HL-60/S4 (cell line): Measurements from ENCODE around the gene FASN.

Experiments used
- in situ Hi-C: fragments of 300-500 bp; cut with MboI; formaldehyde crosslinking; loops from 2 replicates; pipeline ENCODE4 v1.14.3; 2022; ENCODE audit warnings: low sequenced_read_pairs

The FASN gene

DNA sequence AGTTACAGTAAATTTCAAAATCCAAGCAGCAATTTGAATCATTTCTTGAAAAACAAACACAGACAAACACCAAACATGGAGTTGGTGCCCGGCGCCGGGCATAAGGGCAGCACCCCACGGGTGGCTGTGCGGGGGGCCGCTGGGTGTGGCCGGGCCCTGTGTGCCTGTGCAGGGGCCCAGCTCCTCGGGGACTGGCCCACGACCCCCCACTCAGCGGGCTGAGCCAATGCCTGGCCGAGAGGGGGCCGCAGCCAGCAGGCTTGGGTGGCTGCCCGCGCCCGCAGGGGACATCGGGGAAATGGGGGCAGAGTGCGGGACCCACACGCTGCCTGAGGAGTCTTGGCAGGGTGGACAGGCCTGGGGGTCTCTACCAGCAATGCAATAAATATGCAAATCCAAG, 19.6 kb downstream of the FASN start:
- in situ Hi-C loops, result no loop called here

DNA sequence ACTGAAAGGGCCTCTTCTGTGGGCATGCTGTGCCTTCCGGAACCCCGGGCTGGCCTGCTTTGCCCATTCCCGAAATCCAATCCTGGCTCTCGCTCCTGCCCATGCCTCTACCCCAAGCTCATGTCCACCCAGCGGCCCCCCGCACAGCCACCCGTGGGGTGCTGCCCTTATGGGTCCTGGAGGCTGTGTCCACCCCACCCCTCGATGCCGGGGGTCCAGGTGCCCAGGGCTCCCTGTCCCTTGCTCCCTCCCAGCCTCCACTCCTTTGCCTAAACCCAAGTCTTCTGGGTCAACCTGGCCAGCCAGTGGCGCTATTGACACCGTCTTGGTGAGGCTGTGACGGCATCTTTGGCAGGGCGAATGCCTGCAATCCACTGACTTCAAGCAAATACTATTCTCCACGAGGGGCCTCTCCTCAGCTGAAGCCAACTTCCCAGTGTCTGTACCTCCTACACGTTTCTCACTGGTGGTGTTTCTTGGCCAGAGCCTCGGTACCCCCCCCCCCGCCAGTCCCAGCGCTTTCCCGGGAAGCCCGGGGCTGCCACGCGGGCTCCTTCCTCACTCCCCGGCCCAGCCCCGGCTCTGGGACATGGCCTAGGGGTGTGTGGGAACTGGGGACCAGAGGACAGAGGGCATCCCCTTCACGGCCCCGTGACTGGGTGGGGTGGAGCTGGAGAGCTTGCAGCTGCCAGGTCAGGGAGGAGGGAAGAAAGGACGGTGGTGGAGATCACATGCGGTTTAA, 20.2 kb downstream of the FASN start:
- in situ Hi-C loops, result no loop called here

DNA sequence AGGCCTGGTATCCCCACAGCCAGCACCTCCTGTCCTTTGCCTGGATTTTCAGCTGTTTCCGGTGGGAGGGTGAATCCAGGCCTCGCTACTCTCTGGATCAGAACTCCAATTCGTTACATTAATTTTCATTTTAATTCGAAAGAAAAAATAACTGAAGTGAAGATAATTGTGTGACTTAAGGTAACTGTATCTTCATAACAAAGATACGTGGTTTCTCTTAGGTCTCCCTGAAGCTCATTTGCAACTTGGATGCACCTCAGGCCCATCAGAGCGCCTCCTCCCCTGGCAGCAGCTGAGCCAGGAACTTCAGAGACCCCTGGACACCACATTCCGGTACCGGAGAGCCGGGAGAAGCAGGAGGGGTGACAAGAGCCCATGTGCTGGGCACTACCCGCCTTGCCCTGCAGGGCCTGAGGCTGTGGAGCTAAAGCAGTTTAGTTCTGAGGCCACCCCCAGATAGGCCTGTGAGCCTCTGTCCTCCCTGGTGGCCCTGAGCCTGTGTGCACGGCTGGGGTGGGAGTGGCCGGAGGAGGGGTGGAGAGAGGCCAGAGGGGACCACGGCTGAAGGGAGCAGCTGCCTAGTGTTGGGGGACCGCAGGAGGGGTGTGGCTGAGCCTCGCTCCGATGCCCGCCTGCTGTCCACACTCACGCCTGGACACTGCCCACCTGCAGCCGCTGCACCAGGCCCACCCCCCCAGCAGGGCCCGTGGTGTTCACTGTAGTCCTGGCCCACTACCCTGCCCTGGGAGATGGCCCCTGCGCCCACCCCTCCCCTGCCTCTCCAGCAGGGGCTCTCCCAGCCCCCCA, 21.0 kb downstream of the FASN start:
- in situ Hi-C loops, result no loop called here

DNA sequence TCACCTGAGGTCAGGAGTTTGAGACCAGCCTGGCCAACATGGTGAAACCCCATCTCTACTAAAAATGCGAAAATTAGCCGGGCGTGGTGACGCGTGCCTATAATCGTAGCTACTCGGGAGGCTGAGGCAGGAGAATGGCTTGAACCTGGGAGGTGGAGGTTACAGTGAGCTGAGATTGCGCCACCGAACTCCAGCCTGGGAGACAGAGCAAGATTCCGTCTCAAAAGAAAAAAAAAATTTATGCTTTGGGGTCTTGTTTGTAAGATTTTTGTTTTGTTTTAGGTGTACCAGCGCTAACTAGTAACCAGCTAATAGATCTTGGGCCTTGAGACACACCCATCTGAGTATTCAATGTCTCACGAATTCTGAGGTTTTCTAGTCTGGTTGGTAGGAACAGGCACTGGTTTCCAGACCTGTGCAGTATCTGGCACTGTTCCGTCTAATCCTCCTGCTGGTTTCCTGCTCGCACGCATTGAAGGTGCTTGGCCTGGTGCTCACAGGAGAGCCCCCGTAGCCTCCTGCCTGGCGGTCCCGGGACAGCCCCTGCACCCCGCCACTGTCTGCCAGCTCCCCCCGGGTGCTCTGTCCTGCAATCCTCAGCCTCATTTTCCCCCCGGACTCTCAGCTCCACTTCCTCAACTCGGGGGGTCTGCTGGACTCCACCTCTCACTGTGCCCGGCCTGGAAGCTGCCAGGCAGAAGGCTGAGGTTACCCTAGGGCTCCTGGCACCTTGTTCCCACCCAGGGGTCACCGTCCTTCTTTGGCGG, 21.8 kb downstream of the FASN start:
- in situ Hi-C loops, result no loop called here

DNA sequence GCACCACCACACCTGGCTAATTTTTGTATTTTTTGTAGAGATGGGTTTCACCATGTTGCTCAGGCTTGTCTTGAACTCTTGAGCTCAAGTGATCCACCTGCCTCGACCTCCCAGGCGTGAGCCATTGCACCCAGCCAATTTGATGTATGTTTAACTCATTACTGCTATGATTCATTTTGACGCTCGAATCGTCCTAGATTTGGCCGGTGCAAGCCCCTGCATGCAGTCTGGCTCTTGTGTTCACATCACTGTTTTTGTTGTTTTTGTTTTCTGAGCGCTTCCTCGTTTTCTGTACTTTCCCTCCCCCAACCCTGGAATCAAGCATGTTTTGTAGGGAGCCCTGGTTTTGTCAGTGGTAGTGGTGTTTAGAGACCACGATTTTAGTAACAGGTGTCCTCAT, 24.6 kb downstream of the FASN start:
- in situ Hi-C loops, result no loop called here

DNA sequence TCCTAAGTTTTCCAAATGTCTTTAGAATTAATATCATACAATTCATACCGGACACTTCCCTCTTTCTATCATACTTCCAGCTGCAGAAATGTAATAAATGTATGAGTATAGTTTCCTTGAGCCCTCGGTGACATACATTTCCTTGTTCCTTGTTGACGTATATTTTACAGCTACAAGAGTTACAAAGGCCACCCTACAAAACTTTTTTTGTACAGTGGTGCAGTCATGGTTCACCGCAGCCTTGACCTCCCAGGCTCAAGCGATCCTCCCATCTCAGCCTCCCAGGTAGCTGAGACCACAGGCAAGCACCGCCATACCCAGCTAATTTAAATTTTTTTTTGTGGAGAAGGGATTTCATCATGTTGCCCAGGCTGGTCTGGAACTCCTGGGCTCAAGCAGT, 25.2 kb downstream of the FASN start:
- in situ Hi-C loops, result no loop called here

GRCh38 chr17:82070611-82071010, 27.4 kb downstream of the FASN start:
- in situ Hi-C loops, result no loop called here

GRCh38 chr17:82065638-82066303, 32.3 kb downstream of the FASN start, which contains the start of gene DUS1L:
Gene DUS1L, minus strand, starts transcription at chr17:82065804. Its CDS starts 745 bp downstream, at chr17:82065059.
- in situ Hi-C loops, result no loop called here

- in situ Hi-C loops, result no loop called here
These were observed 32.8 kb downstream of the FASN start for GRCh38 chr17:82065193-82065637.

DNA sequence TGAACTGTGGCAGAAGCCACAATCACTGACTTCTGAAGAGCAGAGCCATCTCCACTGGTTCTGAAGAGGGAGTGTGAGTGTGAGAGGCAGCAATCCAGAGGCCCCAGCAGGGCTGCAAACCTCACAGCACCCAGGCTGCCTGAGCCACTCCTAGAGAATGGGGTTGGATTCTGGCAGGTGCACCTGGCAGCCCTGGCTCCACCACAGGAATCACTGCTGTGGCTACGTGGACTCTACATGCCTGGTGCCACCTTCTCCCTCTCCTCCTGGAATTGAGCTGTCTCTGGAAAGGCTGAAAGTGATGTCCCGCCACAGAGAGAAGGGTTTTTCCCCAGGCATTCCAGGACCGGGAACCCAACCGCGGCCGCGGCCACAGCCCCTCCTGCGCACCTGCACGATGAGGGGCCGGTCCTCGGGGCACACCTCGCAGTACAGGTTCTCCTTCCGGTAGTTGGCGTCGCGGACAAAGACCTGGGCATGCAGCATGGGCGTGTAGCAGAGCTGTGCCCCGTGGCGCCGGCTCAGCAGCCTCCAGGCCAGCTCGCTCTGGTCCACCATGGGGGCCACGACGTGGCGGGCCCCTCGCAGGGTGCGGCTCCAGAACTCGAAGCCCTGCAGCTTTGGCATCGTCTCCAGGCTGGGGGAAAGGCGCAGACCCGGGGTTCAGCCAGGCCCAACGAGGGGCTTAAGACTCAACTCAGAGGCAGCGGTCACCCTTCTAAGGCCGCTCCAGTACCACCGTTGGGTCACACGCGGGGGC, 33.4 kb downstream of the FASN start:
- in situ Hi-C loops, result no loop called here

DNA sequence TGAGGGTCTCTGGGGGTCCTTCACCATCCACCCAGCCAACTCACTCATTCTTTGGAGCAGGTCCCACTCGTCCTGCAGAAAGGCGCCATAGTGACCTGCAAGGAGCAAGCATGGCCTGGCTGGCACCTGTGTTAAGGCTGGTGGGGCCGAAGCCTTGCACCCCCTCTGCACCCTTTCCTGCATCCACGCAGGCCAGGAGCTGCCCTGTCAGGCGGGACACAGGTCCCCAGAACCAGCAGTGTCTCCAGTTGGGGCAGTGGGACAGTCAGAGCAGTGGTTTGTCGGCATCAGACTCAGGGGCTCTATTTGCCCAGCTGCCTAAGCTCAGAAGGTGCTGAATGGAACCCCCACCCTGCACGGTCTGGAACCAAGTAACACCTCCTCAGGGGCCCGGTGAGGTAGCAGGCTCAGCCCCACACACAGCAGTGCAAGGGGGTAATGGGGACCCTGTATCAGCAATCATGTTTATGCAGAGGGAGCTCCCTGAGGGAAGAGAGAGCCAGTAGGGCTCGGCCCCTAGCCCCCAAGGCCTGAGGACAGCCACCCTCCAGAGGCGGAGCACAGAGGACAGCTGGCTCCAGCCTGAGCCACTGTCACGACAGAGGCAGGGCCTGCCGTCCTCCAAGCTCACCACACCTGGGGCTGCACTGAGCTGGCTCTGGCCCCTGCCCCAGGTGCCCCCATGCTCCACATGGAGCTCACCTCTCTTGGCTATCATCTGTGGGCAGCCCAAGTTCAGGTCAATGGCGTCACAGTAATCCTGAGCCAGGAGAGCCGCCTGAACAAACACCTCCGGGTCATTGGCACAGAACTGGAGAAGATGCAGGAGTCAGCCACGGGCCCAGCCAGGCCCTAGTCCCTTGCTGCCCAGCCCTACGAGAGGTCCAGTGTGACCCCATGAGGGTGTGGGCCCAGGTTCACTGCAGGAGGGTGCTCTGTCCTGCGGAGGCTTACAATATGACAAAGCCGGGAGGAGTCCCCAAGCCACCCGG, 34.3 kb downstream of the FASN start:
- in situ Hi-C loops, result no loop called here

DNA sequence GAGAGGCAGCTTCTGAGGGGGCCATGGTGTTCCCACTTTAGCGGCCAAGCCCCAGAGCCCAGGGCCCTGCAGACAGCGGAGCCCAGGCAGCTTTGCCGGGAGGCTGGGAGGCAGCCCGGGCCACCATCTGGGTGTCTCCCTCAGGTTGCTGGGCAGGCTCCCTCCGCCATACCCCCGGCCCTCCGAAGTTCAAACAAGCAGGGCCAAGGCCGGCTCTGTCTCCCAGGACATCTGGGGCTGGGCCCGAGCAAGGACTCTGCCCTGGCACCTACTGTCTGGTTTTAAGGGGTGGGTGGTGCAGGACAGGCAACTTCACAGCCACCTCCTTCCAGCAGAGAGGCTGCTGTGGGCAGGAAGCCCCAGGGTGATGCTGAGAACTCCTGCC, 35.1 kb downstream of the FASN start:
- in situ Hi-C loops, result no loop called here

- in situ Hi-C loops, result no loop called here
These were observed 35.7 kb downstream of the FASN start for GRCh38 chr17:82062076-82062983.

DNA sequence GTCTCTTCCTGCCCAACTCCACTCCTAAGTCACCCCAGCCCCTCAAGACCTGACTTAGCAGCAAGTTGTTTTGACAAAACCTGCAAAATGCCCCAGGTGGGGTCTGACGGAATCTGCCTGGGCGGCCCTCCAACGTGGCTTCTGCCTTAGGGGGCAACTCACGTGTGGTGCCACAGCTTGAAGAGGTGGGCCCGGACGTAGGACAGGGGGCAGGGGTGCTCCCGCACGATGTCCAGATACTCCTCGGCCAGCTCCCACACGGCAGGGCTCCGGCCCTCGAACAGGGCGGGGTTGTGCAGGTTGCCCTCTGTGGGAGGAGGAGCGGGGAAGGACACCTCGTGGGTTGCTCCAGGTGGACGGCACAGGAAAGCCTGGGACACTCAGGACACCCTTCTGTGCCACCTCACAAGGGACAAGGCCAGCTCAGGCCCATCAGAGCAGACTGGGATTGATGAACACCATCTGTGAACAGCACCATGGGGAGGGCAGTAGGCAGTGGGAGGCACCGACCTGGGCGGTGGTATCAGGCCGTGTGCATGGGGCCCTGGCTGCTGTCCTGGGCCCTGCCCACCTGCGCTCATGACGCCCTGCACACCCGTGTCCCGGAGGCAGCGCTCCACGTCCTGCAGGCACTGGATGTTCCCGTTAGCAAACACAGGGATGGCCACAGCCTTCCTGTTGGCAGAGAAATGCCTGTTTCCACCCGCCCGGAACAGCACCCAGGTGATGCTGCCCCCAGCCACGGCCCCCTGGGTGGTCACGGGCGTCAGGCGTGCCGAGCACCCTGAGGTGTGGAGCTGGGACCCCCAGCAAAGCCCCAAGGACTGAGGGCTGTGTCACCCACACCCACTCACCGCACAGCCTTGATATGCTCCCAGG, 36.8 kb downstream of the FASN start:
- in situ Hi-C loops, result no loop called here

GRCh38 chr17:82060614-82061013, 37.4 kb downstream of the FASN start:
- in situ Hi-C loops, result no loop called here

- in situ Hi-C loops, result no loop called here
These were observed 38.0 kb downstream of the FASN start for GRCh38 chr17:82060001-82060380.
